HG03280 (cell line): ENCODE data around the gene REXO1.
A peak's percentile ranks its signal among the peaks of the same experiment; 100 is the strongest.
"Not testable (repeated sequence)": the region's sequence is repeated elsewhere in the genome, so short reads cannot be mapped to it uniquely, and the experiment has no call there.

Experiments used
- ATAC-seq: cut with Tn5 transposase; IDR thresholded peaks from one replicate; pipeline ENCODE4 v1.9.1; 2021; ENCODE audit warnings: mild to moderate bottlenecking, moderate library complexity; ENCODE audit not compliant: unreplicated experiment

REXO1 gene

GRCh38 chr19:1877280-1877660, 29.0 kb upstream of the REXO1 start:
- not testable (repeated sequence) for ATAC-seq

- peak; percentile 5 for ATAC-seq
These were observed 28.4 kb upstream of the REXO1 start for GRCh38 chr19:1876496-1877279.

GRCh38 chr19:1875646-1876495, 27.6 kb upstream of the REXO1 start:
- peak; percentile 89 for ATAC-seq

GRCh38 chr19:1875265-1875645, 27.0 kb upstream of the REXO1 start:
- ATAC-seq, result not testable (repeated sequence)

GRCh38 chr19:1874554-1875185, 26.4 kb upstream of the REXO1 start:
- ATAC-seq, result no peak

GRCh38 chr19:1873524-1874473, 25.5 kb upstream of the REXO1 start:
- no peak for ATAC-seq

DNA sequence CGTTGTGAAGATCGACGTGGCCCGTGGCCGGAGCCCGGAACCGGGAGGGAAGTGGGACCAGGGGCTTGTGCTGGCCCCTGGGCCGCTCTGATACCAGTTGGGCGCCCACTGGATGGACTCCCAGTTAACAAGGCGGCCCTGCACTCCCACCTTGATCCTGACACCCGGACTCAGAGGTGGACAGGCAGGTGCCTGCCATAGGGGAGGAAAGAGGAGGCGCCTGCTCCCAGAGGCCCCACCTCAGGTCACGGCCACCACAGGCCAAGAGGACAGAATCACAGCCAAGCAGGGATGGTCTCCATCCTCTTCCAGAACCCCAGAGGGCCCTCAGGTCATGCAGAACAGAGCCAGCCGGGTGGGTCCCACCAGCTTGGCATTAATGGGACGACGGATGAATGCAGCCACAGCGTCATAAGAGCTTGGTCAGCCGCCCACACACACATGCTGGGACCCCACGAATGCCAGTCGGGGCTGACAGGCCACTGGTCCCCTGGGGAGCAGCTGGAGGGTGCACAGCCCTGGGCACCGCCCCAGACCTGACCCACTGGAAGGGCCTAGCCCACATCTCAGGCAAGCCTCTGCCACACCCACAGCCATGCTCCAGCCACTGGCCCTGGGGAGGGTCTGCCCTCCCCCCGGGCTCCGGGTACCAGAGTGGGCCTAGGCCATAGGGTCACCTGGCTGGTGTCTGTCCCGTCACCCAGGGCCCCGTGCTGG, 24.7 kb upstream of the REXO1 start:
- ATAC-seq, result no peak

DNA sequence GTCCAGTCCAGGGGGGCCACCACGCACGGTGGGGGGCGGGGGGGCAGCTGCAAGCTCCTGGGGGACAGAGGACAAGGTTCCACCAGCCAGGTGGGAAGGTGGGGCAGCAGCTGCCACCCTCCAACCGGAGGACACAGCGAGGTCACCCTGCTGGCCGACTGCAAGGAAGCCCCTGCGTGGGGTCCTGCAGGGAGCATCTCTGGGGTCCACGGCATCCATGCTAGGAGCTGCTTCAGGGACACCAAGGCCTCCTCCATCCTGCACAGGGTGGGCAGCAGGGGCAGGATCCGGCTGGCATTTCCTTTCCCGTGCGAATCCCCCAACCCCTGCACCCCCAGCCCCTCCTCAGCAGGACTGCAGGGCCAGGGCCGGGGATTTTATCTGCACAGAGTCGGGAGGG, 23.3 kb upstream of the REXO1 start:
- ATAC-seq, result no peak

DNA sequence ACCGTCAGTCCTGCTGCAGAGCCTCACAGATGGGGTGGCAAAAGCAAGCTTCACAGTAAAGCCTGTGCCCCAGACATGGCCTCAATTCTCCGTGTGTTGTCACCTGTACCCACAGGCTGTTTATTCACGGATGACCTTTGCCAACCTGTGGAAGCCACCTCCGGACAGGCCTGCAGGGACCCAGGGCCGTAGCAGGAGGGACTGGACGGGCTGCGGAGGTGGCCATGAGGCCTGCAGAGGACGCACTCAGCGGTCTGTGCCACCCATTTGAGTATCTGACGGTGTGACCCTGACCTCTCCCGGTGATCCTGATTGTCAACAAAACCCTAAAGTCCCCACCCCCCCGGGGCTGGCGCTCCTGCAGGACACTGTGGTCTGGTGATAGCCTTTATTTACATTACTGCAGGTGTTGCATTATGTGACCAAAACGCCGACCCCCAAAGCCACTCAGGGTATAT, 22.9 kb upstream of the REXO1 start:
- ATAC-seq, result no peak

GRCh38 chr19:1868971-1869370, 20.7 kb upstream of the REXO1 start:
- ATAC-seq, result no peak

DNA sequence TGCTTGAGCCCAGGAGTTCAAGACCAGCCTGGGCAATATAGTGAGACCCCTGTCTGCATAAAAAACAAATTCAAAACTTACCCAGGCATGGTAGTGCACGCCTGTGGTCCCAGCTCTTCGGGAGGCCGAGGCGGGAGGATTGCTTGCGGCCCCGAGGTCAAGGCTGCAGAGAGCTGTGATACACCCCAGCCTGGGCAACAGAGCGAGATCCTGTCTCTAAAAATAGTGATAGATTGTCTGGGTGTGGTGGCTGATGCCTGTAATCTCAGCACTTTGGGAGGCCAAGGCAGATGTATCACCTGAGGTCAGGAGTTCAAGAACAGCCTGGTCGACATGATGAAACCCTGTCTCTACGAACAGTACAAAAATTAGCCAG, 19.1 kb upstream of the REXO1 start:
- no peak for ATAC-seq

- no peak for ATAC-seq
These were observed 18.5 kb upstream of the REXO1 start for GRCh38 chr19:1866693-1867348.

DNA sequence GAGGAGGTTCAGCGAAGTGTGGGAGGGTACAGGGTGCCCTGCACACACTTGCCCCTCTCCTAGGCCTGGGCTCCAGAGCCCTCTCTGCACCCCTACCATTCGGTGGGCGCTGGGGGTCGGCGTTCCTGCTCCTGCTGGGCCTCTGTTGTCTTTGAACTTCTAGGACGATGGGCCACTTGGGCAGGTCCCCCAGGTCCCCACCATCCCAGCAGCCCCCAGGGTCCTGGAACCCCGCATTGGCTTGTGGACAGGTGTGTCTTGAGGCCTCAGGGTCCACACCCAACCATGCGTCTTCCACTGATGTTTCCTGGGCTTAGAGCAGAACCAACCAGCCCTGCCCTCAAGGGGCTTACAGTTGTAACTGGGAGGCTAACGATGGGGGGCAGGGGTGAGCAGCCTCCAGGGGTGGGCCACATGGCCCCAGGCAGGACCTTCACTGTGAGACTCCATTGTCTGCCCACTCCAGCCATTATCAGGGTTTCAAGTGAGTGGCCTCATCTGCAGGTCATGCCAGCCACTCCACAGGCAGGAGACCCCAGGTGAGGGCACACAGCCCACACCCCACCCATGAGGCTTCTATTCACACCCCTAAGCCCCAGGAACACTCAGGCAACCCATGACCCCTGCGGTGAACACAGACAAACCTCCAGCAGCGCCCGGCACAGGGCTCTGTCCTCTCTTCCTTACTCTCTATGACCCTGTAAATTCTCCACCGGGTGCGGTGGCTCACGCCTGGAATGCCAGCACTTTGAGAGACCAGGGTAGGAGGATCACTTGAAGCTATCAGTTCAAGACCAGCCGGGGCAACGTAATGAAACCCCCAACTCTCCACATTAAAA, 17.1 kb upstream of the REXO1 start:
- ATAC-seq, result no peak

DNA sequence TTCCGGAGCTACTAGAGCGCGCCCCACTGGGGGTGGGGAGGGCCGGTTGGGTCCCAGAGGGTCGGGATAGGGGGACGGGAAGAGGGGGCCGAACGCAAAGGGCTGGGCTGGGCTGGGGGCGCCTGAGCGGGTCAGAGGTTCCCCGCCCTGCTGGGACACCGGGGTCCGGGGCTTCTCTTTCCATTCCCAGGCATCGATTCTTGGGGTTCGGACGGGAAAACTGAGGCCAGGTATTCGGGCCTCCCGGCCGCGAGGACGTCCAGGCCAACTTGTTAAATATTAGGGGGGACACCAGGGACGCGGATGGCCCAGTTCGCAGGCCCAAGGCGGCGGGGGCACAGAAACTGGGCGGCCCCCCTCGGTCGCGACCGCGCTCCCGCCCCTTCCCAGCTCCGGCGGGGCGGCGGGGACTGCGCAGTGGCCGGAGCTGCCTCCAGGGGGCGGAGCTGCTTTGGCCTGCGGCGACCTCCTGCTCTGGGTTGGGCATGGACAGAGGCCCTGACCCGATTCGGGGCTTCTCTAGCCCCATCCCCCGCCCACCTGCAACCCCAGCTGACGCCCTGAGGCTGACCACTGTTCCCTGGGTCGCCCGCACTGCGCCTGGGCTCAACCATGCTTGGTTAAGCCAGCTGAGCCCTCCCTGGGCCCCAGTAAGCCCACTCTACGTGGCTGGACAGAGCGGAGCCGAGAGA, 16.3 kb upstream of the REXO1 start:
- peak; percentile 28 for ATAC-seq

GRCh38 chr19:1863638-1864479, 15.6 kb upstream of the REXO1 start:
- peak; percentile 58 for ATAC-seq

GRCh38 chr19:1863328-1863637, 15.0 kb upstream of the REXO1 start, which contains the start of gene KLF16:
Gene KLF16, minus strand, starts transcription at chr19:1863579. Its CDS starts 82 bp downstream, at chr19:1863497.
- no peak for ATAC-seq
